Adrenal gland (tissue), 12 donors: ENCODE measurements around the gene PRR15. TPM values are rescaled to one million over a fixed set of nuclear protein-coding genes. Genes with fewer than 3 reads are reported as not detected.

Experiments used
- DNase-seq, 7 donors: peaks; one replicate each; pipeline ENCODE4 v3.0.0-alpha.2; 2019 to 2020
- H3K27ac ChIP-seq, 5 donors: fragments of 200-600 bp; sonication (generic) in 4 of 5; 1 replicate in 3 of 5; 2 replicates in 2 of 5; pipeline versions ENCODE4 v1.5.1 to v1.8.0; 2016 to 2020; ENCODE audit warnings: mild to moderate bottlenecking in 1 of 5
- H3K27me3 ChIP-seq: fragments of 200-600 bp; 2 replicates; pipeline ENCODE4 v1.8.0; 2021
- H3K36me3 ChIP-seq, 2 donors: fragments of 200-600 bp; replicated peaks in 1 of 2; 1 replicate in 1 of 2; 2 replicates in 1 of 2; pipeline versions ENCODE4 v1.5.1 to v1.8.0; 2018 to 2022
- H3K4me1 ChIP-seq, 2 donors: fragments of 200-600 bp; replicated peaks in 1 of 2; 1 replicate in 1 of 2; 2 replicates in 1 of 2; pipeline versions ENCODE4 v1.5.1 to v1.8.0; 2018 to 2021
- H3K4me3 ChIP-seq, 4 donors: fragments of 200-600 bp; sonication (generic) in 3 of 4; one replicate each; pipeline ENCODE4 v1.5.1; 2016 to 2018
- H3K9me3 ChIP-seq, 3 donors: fragments of 200-600 bp; sonication (generic) in 1 of 3; replicated peaks in 1 of 3; 1 replicate in 2 of 3; 2 replicates in 1 of 3; pipeline versions ENCODE4 v1.5.1 to v1.8.0; 2016 to 2021
- POLR2A ChIP-seq, 2 donors: fragments of 450-650 bp; IDR thresholded peaks; one replicate each; pipeline ENCODE4 v1.6.1; 2017; ENCODE audit warnings: antibody characterized with exemption in 2 of 2, mild to moderate bottlenecking in 2 of 2, moderate library complexity in 1 of 2
- WGBS, 4 donors: extraction: QIAGEN DNeasy Blood & Tissue Kit in 2 of 4; methylation state at CpG; one replicate each; pipeline versions ENCODE4 v1.1.5 to v1.1.7; 2013 to 2017; 5-methylcytosine and 5-hydroxymethylcytosine counted together
- intact Hi-C, 2 donors: fragments of 100-400 bp; cut with DNase I; formaldehyde crosslinking; loops; one replicate each; pipeline versions ENCODE4 v1.14.1 to v1.15.0; 2022 to 2023
- polyA plus RNA-seq, 3 donors: library from polyadenylated mRNA; stranded (reverse); fragments of 200-250 nt in 2 of 3; fragments of 350-450 nt in 1 of 3; fragmentation: Illumina TruSeq in 1 of 3; extraction: RNeasy Lipid Tissue Mini Kit (QIAGEN cat#74804) in 1 of 3; gene quantifications; one replicate each; pipeline ENCODE4 v1.2.3, GENCODE V29; 2013 to 2014
- total RNA-seq, 9 donors: library from RNA; depleted of rRNA in 4 of 9; stranded (reverse); fragments of >200 nt in 4 of 9; fragments of 120-200 nt in 1 of 9; fragmentation: NEBNext Ultra II Directional in 1 of 9; extraction: Animal tissue kit (Norgen Biotek cat#: 25700) in 1 of 9; gene quantifications; one replicate each; pipeline versions ENCODE4 v1.1.0 to v1.2.4, GENCODE V29; 2013 to 2023
- TF ChIP-seq, protein P1 (sequence below), 6 experiments: fragments of 450-650 bp in 4 of 6; fragments of 200-600 bp in 2 of 6; sonication (generic) in 1 of 6; IDR thresholded peaks; 1 replicate in 5 of 6; 2 replicates in 1 of 6; pipeline versions ENCODE4 v1.5.1 to v1.8.0; 2016 to 2021; ENCODE audit warnings: antibody characterized with exemption in 6 of 6, mild to moderate bottlenecking in 2 of 6, moderate library complexity in 1 of 6
- donor health status: healthy with polysubstance abuse.
- donor health status: Bipolar disorder and iron deficiency.
- donor health status: DM: yes; HTN: yes; CAD: no.
- donor health status: DM: no; HTN: no; CAD: no.
- donor health status: DM: no; HTN: no; CAD: no.
- donor health status: DM: yes; HTN: yes; CAD: no.

The PRR15 gene
- total and polyA plus RNA-seq, 12 donors, result 0.26 to 9.0 (median 1.1) TPM

- Histone ChIP-seq H3K36me3 (no peaks in the 10 kb centered on the region), H3K4me3 (no peak overlapping the region), H3K27me3 (peaks cover 7% of the 10 kb centered on the region), H3K9me3 (no peaks in the 10 kb centered on the region), H3K4me1 (peaks cover 0 to 5% of the 10 kb centered on the region in 2 donors), H3K27ac (no peak overlapping the region)
- 50 to 61% (median 55%) methylated on average over 6 of the region's 6 CpGs for WGBS, 4 donors
- no peak for DNase-seq
- intact Hi-C loops, result no loop called here
- TF ChIP-seq, protein P1, sequence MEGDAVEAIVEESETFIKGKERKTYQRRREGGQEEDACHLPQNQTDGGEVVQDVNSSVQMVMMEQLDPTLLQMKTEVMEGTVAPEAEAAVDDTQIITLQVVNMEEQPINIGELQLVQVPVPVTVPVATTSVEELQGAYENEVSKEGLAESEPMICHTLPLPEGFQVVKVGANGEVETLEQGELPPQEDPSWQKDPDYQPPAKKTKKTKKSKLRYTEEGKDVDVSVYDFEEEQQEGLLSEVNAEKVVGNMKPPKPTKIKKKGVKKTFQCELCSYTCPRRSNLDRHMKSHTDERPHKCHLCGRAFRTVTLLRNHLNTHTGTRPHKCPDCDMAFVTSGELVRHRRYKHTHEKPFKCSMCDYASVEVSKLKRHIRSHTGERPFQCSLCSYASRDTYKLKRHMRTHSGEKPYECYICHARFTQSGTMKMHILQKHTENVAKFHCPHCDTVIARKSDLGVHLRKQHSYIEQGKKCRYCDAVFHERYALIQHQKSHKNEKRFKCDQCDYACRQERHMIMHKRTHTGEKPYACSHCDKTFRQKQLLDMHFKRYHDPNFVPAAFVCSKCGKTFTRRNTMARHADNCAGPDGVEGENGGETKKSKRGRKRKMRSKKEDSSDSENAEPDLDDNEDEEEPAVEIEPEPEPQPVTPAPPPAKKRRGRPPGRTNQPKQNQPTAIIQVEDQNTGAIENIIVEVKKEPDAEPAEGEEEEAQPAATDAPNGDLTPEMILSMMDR (IDR thresholded peaks at IDR 0.05), result no peak
- TF ChIP-seq POLR2A (IDR thresholded peaks at IDR 0.05), result no peak
These were observed 6.0 kb downstream of the PRR15 start for GRCh38 chr7:29569648-29570047.

GRCh38 chr7:29572558-29572957 is 8.9 kb downstream of the PRR15 start:
- Histone ChIP-seq H3K27ac (no peak overlapping the region), H3K4me3 (no peak overlapping the region), H3K9me3 (peaks cover 0 to 6% (median 0%) of the 10 kb centered on the region in 3 donors), H3K36me3 (no peaks in the 10 kb centered on the region), H3K4me1 (no peaks in the 10 kb centered on the region), H3K27me3 (no peaks in the 10 kb centered on the region)
- TF ChIP-seq, protein P1 (IDR thresholded peaks at IDR 0.05), result no peak
- TF ChIP-seq POLR2A (IDR thresholded peaks at IDR 0.05), result no peak
- no peak for DNase-seq
- 77 to 94% (median 84%) methylated on average over 2 of the region's 2 CpGs for WGBS, 4 donors
- intact Hi-C loops, result no loop called here

GRCh38 chr7:29573567-29573966 is 9.9 kb downstream of the PRR15 start:
- TF ChIP-seq POLR2A (IDR thresholded peaks at IDR 0.05), result no peak
- TF ChIP-seq, protein P1 (IDR thresholded peaks at IDR 0.05), result no peak
- no peak for DNase-seq
- 74 to 88% (median 84%) methylated on average over 3 of the region's 3 CpGs for WGBS, 4 donors
- Histone ChIP-seq H3K4me1 (no peaks in the 10 kb centered on the region), H3K4me3 (no peak overlapping the region), H3K9me3 (peaks cover 0 to 9% (median 0%) of the 10 kb centered on the region in 3 donors), H3K27ac (no peak overlapping the region), H3K36me3 (no peaks in the 10 kb centered on the region), H3K27me3 (no peaks in the 10 kb centered on the region)
- intact Hi-C loops, result no loop called here

- Histone ChIP-seq H3K27ac (no peak overlapping the region), H3K4me3 (no peak overlapping the region), H3K4me1 (no peaks in the 10 kb centered on the region), H3K36me3 (no peaks in the 10 kb centered on the region), H3K27me3 (no peaks in the 10 kb centered on the region), H3K9me3 (peaks cover 0 to 9% (median 0%) of the 10 kb centered on the region in 3 donors)
- intact Hi-C loops, result no loop called here
- no peak for DNase-seq
- TF ChIP-seq, protein P1 (IDR thresholded peaks at IDR 0.05), result no peak
- TF ChIP-seq POLR2A (IDR thresholded peaks at IDR 0.05), result no peak
- 65 to 73% (median 67%) methylated on average over 3 of the region's 3 CpGs for WGBS, 4 donors
These were observed 11.0 kb downstream of the PRR15 start for GRCh38 chr7:29574659-29575058.
